GM19463 (cell line): ENCODE data around the gene NRG4.
"Not testable (repeated sequence)": the region's sequence is repeated elsewhere in the genome, so short reads cannot be mapped to it uniquely, and the experiment has no call there.

Experiments used
- ATAC-seq: cut with Tn5 transposase; IDR thresholded peaks from one replicate; pipeline ENCODE4 v1.9.1; 2021; ENCODE audit warnings: mild to moderate bottlenecking, moderate library complexity; ENCODE audit not compliant: unreplicated experiment

Gene NRG4

GRCh38 chr15:75994220-75994619 is 18.0 kb downstream of the NRG4 start:
- no peak for ATAC-seq

- no peak for ATAC-seq
Measured at GRCh38 chr15:75992897-75993296, 19.3 kb downstream of the NRG4 start.

DNA sequence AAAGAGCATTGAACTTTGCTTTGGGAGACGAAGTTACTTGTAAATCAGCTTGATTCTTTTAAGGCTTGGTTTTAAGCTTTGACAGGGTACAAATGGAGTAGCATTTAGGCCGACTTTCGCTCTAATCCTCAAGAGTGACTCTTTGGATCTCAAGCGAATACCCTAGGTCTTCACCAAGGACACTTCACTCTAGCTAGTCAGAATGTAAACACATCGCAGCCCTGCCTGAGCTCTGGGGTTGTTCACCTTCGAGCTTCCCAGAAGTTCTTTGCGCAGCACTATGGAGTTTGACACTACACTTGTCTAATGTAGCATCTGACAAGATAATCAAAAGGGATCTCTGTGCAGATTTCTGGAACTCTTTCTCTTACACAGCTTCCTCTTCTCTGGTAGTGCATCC is 22.3 kb downstream of the NRG4 start:
- no peak for ATAC-seq

DNA sequence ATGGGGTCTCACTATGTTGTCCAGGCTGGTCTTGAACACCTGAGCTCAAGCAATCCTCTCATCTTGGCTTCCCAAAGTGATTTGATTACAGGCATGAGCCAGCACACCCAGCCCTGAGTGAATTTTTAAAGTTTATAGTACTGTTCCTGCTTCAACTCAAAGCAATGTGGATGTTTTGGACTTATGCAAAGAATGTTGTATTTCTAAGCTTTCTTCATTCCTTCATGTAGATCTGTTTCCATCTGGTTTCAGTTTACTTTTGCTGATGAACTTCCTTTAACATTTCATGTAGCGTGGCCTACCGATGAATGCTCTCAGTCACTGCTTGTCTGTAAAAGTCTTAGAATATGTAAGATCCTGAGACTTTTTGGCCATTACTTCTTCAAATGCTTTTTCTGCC is 23.2 kb downstream of the NRG4 start:
- ATAC-seq, result no peak

- no peak for ATAC-seq
Measured at GRCh38 chr15:75985971-75986370, 26.3 kb downstream of the NRG4 start.

- ATAC-seq, result not testable (repeated sequence)
Measured at GRCh38 chr15:75984706-75985105, 27.5 kb downstream of the NRG4 start.

- ATAC-seq, result no peak
Measured at GRCh38 chr15:75982468-75982867, 29.8 kb downstream of the NRG4 start.

DNA sequence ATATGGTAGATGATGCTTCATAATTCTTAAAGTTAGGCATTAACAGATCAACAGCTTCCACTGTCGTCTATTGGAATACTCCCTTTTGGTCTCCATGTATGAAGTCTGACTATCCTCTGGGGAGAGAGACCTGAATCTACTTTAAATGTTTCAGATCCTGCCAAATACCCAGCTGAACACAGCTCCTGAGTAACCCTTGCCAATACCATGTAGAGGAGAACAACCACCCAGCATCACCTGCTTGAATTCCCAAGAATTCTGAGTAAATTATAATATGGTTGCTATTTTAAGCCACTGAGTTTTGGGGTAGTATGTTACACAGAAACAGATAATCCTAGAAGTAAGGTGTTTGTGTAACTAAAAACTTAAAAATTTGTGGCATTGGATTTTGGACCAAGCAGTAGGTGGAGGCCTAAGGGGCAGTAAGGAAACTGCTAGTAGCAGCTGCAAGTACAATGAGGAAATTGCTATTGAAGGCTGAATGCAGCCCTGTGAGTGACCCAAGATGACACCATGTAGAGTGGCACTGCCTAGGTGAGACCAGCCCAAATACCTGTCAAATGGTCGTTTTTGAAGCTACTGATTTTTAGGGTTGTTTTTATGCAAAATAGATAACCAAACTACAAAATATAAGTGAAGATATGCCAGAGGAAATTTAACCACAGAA is 30.9 kb downstream of the NRG4 start:
- ATAC-seq, result no peak

DNA sequence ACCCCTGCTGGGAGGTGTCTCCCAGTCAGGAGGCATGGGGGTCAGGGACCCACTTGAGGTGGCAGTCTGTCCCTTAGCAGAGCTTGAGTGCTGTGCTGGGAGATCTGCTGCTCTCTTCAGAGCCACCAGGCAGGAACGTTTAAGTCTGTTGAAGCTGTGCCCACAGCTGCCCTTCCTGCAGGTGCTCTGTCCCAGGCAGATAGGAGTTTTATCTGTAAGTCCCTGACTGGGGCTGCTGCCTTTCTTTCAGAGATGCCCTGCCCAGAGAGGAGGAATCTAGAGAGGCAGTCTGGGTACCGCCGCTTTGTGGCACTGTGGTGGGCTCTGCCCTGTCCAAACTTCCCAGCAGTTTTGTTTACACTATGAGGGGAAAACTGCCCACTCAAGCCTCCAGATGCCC is 35.5 kb downstream of the NRG4 start:
- not testable (repeated sequence) for ATAC-seq

- ATAC-seq, result no peak
Measured at GRCh38 chr15:75966073-75966472, 46.2 kb downstream of the NRG4 start.

GRCh38 chr15:75961331-75961730 is 50.9 kb downstream of the NRG4 start:
- no peak for ATAC-seq

DNA sequence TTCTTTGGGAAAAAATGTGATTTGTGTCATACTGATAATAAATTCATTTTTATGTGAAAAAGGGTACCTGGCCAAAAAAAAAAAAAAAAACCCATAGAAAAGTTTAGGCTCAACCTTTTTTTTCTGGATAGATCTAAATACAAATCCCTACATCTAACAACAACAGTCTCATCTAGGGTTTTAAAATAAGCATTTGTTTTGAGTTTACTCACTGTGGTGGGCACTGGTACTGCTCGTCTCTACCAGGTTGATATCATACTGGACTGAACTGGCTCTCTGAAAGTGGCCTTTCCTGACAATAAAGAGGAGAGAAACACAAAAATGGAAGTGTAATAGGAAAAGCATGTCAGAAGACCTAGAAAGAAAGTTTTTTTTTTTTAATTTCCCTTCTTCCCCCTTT is 56.5 kb downstream of the NRG4 start:
- ATAC-seq, result no peak

DNA sequence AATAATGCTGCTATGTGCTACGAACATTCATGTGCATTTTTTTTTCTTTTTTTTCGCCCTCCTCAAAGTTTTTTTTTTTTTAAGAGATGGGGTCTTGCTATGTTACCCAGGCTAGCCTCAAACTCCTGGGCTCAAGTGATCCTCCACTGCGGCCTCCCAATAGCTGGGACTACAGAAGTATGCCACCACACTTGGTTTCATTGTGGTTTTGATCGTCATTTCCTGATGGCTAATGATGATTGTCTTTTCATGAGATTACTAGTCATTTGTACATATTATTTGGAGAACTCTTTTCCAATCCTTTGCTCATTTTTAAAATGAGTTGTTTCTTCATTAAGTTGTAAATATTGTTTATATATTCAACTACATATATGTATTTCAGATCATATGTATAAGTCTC is 59.7 kb downstream of the NRG4 start:
- ATAC-seq, result no peak

GRCh38 chr15:75948761-75949296 is 63.4 kb downstream of the NRG4 start:
- ATAC-seq, result no peak

- no peak for ATAC-seq
Measured at GRCh38 chr15:75947092-75947491, 65.1 kb downstream of the NRG4 start.

DNA sequence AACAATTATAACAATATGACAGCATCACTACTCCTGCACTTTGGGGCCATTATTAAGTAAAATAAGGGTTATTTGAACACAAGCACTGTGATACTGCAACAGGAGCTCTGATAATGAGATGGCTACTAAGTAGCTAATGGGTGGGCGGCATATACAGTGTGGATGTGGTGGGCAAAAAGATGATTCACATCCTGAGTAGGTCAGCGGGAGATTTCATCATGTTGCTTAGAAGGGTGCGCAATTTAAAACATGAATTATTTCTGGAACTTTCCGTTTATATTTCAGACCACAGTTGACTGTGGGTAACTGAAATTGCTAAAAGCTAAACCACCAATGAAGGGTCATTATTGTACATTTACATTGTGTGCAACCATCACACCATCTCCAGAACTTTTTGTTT is 66.3 kb downstream of the NRG4 start:
- no peak for ATAC-seq

DNA sequence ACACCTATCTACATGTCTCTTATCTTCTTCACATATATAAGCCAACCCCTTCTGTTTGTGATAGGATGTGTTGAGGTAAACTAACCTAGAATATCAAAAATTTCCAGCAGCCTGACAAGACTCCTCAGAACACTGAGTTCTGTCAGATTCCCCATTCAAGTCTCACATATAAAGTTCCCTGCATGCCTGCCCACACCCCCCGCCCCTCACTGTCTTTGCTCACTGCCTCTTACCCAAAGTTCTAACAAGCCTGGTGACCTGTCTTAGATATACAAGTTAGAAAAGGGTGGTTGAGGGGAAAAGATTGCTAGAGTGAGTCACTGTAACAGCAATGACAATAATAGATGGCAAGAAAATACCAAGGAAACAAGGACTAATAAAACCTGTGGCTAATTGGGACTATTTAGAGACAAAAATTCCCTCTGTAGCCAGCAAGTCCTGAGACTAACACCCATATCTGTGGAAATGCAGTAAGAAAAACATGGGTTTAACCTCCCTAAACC is 68.5 kb downstream of the NRG4 start:
- no peak for ATAC-seq

DNA sequence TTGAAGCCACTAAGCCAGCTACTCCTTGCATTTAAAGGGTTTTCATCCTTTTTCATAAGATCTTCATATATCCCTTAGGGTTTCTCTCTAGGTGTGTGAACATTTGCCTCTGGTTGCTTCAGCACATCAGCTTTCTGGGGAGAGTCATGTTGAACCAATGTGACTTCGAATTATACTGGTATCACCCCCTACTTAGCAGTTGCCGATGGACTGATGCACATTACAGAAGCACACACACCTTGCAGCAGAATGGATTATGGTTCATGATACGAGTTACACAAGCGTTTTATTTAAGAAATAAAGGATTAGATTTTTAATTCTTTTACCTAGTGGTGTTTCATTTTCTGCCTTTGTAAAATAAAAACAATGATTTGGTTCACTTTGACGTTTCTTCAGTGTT is 69.0 kb downstream of the NRG4 start:
- no peak for ATAC-seq

DNA sequence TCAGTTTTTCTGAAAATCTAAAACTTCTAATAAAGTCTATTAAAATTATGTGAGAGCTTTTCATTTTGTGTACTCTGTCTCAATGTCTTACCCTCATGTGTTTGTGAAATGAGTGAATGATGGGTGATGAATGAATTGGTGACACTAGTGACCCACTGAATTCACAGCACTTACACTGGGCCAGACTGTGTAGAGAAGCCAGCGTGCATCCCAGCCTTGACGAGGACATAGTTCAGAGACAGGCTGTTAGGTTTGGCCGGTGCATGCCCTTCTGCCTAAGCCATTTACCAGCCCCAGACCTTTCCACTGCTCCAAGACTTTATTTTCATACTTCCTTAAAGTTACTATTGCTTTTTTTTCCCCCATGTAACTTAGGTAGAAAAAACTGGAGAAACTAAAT is 69.8 kb downstream of the NRG4 start:
- no peak for ATAC-seq

DNA sequence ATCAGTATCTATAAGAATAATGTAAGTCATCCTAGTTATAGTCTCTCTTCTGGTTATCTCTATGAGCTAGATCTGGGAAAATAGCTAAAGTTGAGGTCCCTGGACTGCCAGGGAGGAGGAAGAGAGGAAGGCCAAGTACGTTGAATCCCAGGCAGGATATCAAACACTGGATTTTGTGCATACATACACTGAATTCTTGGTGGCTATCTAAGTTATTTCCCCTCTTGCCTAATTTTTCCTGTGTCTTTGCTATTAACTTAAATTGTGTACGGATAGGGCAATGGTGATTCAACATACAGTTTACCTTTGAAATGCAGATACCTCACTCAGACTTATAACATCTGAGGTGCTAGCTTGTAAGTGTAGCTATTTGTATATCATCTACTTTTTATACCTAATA is 81.4 kb downstream of the NRG4 start:
- no peak for ATAC-seq

DNA sequence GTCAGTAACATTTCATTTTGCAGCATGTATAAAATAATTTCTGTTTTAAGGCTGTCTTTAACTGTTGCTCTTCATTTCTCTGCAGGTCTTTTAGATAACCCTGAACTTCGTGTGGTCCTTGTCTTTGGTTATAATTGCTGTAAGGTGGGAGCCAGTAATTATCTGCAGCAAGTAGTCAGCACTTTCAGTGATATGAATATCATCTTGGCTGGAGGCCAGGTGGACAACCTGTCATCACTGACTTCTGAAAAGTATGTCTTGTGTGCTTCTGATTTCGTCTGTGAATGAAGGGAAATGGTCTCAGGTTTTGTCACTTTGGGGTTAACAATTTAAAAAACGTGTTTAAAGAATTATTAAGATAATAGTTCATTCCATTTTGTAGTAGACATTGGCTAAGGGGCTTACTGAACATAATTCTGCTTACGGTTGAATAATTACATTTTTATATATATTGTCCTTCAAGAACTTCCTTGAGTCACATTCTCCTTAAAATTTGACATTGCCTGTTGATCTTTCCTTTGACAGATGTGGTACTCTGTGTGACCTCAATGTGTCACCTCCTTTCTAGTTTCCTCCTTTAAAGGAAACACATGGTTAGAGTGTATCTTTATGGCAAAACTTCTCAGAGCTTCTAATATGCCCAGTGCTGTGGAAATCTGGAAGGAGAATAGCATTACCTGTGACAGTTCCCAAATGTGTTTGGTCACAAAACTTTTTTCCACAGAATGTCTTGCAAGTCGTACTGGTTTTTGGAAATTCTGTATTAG is 82.2 kb downstream of the NRG4 start:
- ATAC-seq, result no peak
